NCI-H524 (cell line): ENCODE data around the gene ERC1.
A peak's percentile ranks its signal among the peaks of the same experiment; 100 is the strongest.
"Not testable (repeated sequence)": the region's sequence is repeated elsewhere in the genome, so short reads cannot be mapped to it uniquely, and the experiment has no call there.

Experiments used
- DNase-seq, 2 experiments: peaks; one replicate each; lab custom pipeline; 2025; lab: John Stamatoyannopoulos, UW

Gene ERC1

GRCh38 chr12:1353451-1353850 lies 362.4 kb downstream of the ERC1 start:
- no peak for DNase-seq

GRCh38 chr12:1355396-1355795 lies 364.4 kb downstream of the ERC1 start:
- no peak for DNase-seq

GRCh38 chr12:1355871-1356270 lies 364.8 kb downstream of the ERC1 start:
- DNase-seq, result not testable (repeated sequence)

GRCh38 chr12:1356285-1356684 lies 365.3 kb downstream of the ERC1 start:
- DNase-seq, result no peak

GRCh38 chr12:1357171-1357570 lies 366.1 kb downstream of the ERC1 start:
- no peak for DNase-seq

- no peak for DNase-seq
Measured at GRCh38 chr12:1357711-1358110, 366.7 kb downstream of the ERC1 start.

GRCh38 chr12:1360441-1361210 lies 369.6 kb downstream of the ERC1 start:
- DNase-seq, result no peak

- DNase-seq, result no peak
Measured at GRCh38 chr12:1362143-1362662, 371.2 kb downstream of the ERC1 start.

- DNase-seq, result no peak
Measured at GRCh38 chr12:1365703-1366102, 374.7 kb downstream of the ERC1 start.

- peak in 1 of 2 experiments; percentile 57 for DNase-seq
Measured at GRCh38 chr12:1367331-1368291, 376.6 kb downstream of the ERC1 start.

GRCh38 chr12:1369460-1369859 lies 378.4 kb downstream of the ERC1 start:
- no peak for DNase-seq

- no peak for DNase-seq
Measured at GRCh38 chr12:1369938-1370500, 379.0 kb downstream of the ERC1 start.

- DNase-seq, result no peak
Measured at GRCh38 chr12:1373901-1374735, 383.1 kb downstream of the ERC1 start.

- DNase-seq, result no peak
Measured at GRCh38 chr12:1375323-1375722, 384.3 kb downstream of the ERC1 start.

- DNase-seq, result no peak
Measured at GRCh38 chr12:1377117-1377516, 386.1 kb downstream of the ERC1 start.

- DNase-seq, result no peak
Measured at GRCh38 chr12:1377681-1378080, 386.7 kb downstream of the ERC1 start.

- DNase-seq, result peak; percentile 36 to 81
Measured at GRCh38 chr12:1380171-1380851, 389.3 kb downstream of the ERC1 start.

- no peak for DNase-seq
Measured at GRCh38 chr12:1382151-1382550, 391.1 kb downstream of the ERC1 start.

GRCh38 chr12:1382826-1383225 lies 391.8 kb downstream of the ERC1 start:
- DNase-seq, result no peak

GRCh38 chr12:1383758-1384157 lies 392.7 kb downstream of the ERC1 start:
- no peak for DNase-seq

- no peak for DNase-seq
Measured at GRCh38 chr12:1384910-1385309, 393.9 kb downstream of the ERC1 start.
